Measurements from ENCODE around the gene GKAP1.
"Not testable (repeated sequence)": the region's sequence is repeated elsewhere in the genome, so short reads cannot be mapped to it uniquely, and the experiment has no call there.

The GKAP1 gene

DNA sequence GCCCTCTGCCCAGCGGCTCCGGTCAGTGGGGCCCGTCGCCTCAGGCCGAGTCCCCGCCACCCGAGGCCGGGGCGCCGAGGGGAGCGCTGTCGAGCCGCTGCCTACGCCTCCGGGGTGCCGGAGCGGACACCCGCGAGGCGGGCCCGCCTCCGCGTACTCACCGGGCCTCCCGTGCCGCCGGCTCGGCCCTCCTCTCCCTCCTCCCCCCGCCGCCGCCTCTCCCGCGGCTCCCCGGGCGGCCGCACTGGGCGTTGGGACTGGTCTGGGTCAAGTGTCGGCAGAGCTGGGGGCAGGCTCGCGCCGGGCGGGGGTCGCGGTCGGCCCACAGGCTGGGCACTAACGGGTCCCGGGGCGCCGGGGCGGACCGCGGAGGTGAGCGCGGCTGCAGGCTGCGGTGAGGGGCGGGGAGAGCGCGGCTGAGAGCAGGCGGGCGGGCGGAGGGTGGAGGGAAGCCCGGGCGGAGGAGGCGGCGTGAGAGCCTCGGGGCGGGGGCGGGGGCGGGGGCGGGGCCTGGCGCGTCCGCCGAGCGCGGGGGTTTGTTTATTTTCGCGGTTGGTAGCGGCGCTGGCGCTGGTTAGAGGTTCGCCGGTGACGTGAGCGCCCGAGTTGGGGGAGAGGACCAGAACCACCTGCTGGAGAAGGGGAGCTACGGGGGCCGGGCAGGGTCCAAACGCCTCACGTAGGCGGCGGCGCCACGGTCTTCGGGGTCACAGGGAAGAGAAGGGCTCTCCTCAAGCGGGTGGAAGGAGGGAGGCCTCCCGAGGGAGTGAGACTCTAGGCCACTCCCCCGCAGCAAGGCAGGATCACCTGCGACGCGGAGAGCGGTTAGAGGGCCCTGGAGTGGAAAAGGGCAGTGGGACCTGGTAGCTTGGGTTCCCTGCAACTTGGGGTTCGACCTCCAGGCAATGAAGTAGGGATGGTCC, at the start of gene GKAP1:
Gene GKAP1, minus strand, starts transcription at position 414 of the 923 bp plus-strand sequence. CDS start 11,252 bp downstream, outside the sequence.
- H3K4me3 ChIP-seq (ENCODE audit: low read depth, low read length): peak within 1 kb of the TSS; percentile 62
- H3K9ac ChIP-seq (ENCODE audit: low read length): peak within 1 kb of the TSS; percentile 16
- H3K4me1 ChIP-seq (ENCODE audit: control insufficient read depth, insufficient read depth, low read length); H3K36me3 ChIP-seq (ENCODE audit: control insufficient read depth, insufficient read depth, low read length); H3K9me3 ChIP-seq (ENCODE audit: control insufficient read depth, insufficient read depth, low read depth, low read length); H3K27ac ChIP-seq (ENCODE audit: low read depth, low read length): not testable (repeated sequence)
- H3K27me3 ChIP-seq (ENCODE audit: control insufficient read depth, insufficient read depth, low read length): peaks cover 30% of the 10 kb centered on the region

DNA sequence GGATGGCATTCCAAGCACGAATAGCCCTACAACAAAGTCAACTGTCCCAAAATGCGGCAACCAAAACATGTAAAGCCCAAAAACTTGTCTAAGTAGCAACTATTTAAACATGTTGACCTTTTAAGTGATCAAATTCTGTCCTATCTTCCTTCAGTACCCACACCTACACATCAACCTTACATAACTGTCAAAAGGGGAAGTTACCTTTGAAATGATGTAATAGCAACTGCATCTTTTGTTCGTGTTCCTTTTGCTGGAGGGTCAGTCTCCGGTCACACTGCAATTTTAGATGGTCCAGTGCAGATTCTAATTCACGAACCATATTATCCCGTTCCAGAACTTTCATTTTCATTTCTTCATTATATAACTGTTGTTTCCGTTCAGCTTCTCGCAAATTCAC, 32.3 kb upstream of the GKAP1 start:
- H3K4me3 ChIP-seq (ENCODE audit: low read depth, low read length); H3K27ac ChIP-seq (ENCODE audit: low read depth, low read length); H3K27me3 ChIP-seq (ENCODE audit: control insufficient read depth, insufficient read depth, low read length); H3K36me3 ChIP-seq (ENCODE audit: control insufficient read depth, insufficient read depth, low read length); H3K4me1 ChIP-seq (ENCODE audit: control insufficient read depth, insufficient read depth, low read length); H3K9me3 ChIP-seq (ENCODE audit: control insufficient read depth, insufficient read depth, low read depth, low read length); H3K9ac ChIP-seq (ENCODE audit: low read length): not testable (repeated sequence)

DNA sequence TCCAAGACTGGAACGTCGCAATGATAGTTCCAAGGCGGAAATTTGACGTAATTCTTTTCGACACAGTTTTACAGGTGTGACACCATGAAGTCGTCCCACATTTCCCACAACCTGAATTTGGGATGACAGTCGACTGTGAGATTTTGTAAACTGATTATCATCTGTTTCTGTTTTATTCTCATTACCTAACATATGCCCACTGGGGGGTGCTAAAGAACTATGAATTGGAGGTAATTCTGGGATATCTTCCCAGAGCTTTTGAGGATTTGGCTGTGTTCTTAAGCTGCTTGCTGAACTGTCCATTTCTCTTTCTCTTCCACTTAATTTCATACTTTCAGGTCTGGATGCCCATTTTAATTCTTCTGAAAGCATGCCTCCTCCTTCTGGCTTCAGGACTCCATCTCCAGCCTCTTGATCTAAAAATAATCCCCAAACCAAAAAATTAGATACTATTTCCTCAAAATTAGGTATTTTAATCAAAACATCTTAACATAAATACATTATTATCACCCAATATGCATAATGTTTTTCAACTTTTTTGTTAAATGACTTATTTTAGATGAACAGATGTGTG, 19.6 kb upstream of the GKAP1 start:
- H3K9ac ChIP-seq (ENCODE audit: low read length); H3K36me3 ChIP-seq (ENCODE audit: control insufficient read depth, insufficient read depth, low read length): not testable (repeated sequence)

DNA sequence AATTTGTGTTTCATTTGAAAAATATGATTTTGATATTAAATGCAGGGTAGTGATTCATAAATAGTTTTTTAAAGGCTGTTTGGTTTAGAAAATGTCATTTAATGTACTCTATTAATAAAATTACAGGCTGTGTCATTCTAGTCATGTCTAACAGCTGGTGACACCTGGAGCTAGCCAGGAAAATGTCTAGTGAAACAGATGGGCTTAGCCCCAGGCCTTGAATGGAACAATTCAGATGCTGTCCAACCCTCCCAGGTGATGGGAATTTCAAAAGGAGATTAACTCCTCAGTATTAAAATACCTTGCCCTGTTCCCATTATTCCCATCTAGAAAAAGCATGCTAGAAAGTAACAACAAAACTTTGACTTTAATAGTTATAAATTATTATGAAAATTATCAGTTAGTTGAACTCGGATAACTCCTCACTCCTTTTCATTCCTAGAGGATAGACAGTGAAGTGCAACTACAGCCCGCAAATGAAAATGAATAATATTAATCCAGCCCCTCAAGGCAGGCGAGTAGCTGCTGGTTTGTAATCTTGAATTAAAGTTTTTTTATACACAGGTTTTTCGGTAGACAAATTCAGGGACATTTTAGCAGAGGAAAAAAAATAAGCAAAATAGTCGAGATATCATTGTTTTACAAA, 13.0 kb upstream of the GKAP1 start:
- H3K27ac ChIP-seq (ENCODE audit: low read depth, low read length); H3K9me3 ChIP-seq (ENCODE audit: control insufficient read depth, insufficient read depth, low read depth, low read length); H3K9ac ChIP-seq (ENCODE audit: low read length); H3K4me1 ChIP-seq (ENCODE audit: control insufficient read depth, insufficient read depth, low read length); H3K4me3 ChIP-seq (ENCODE audit: low read depth, low read length); H3K36me3 ChIP-seq (ENCODE audit: control insufficient read depth, insufficient read depth, low read length); H3K27me3 ChIP-seq (ENCODE audit: control insufficient read depth, insufficient read depth, low read length): not testable (repeated sequence)

More for the DNA sequence above, 19.6 kb upstream of the GKAP1 start:
- not testable (repeated sequence) for H3K4me1 ChIP-seq (ENCODE audit: control insufficient read depth, insufficient read depth, low read length); H3K4me3 ChIP-seq (ENCODE audit: low read depth, low read length); H3K27ac ChIP-seq (ENCODE audit: low read depth, low read length); H3K27me3 ChIP-seq (ENCODE audit: control insufficient read depth, insufficient read depth, low read length); H3K9me3 ChIP-seq (ENCODE audit: control insufficient read depth, insufficient read depth, low read depth, low read length)

DNA sequence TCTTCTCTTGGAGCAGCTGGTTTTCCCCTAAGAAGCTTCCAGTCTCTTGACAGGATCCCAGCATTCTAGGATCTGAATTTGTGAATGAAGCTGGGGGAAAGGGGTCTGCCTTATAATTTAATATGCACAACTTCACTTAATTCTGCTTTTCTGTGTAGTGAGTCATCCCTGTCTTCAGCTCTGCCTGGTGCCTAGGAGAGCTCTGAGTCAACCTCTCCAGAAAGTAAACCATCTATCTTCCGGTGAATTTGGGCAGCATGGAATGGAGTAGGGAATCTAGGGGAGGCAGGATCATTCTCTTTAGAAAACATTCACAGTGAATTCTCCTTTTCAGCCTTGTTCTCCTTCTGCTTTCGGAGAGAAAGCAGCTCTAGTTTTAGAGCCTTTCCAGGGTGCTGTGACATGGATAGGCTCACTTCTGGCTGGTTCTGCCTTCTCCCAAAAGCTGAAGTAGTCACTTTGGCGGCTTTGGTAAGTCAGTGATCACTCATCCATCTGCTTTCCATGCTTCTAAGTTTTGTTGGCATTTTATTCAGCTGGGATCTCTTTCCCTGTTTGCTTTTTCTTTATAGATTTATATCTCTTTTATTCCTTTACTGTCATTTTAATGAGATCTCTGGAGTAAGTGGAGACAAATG, 7.5 kb upstream of the GKAP1 start:
- H3K9ac ChIP-seq (ENCODE audit: low read length); H3K27ac ChIP-seq (ENCODE audit: low read depth, low read length); H3K36me3 ChIP-seq (ENCODE audit: control insufficient read depth, insufficient read depth, low read length); H3K9me3 ChIP-seq (ENCODE audit: control insufficient read depth, insufficient read depth, low read depth, low read length); H3K27me3 ChIP-seq (ENCODE audit: control insufficient read depth, insufficient read depth, low read length); H3K4me1 ChIP-seq (ENCODE audit: control insufficient read depth, insufficient read depth, low read length); H3K4me3 ChIP-seq (ENCODE audit: low read depth, low read length): not testable (repeated sequence)

DNA sequence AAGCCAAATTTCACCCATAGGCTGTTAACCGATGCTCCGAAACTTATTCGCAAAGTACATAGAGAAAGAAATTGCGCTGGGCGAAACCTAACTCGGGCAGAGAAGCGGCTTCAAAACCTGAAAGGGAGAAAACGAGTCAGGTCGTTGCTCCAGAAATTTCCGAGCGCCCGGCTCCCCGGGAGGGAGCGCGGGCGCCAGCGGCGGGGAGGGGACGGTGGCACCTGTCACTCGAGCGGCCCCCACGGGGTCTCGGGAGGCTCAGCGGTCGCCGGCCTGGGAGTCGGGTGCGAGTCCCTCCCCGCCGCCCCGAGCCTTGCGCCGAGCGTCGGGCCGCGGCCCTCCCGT, 586 bp downstream of the GKAP1 start:
- H3K36me3 ChIP-seq (ENCODE audit: control insufficient read depth, insufficient read depth, low read length); H3K9ac ChIP-seq (ENCODE audit: low read length); H3K4me1 ChIP-seq (ENCODE audit: control insufficient read depth, insufficient read depth, low read length); H3K27ac ChIP-seq (ENCODE audit: low read depth, low read length); H3K9me3 ChIP-seq (ENCODE audit: control insufficient read depth, insufficient read depth, low read depth, low read length): not testable (repeated sequence)
- Histone ChIP-seq H3K4me3 (ENCODE audit: low read depth, low read length) (peak overlapping the region; percentile 62), H3K27me3 (ENCODE audit: control insufficient read depth, insufficient read depth, low read length) (peaks cover 30% of the 10 kb centered on the region)

DNA sequence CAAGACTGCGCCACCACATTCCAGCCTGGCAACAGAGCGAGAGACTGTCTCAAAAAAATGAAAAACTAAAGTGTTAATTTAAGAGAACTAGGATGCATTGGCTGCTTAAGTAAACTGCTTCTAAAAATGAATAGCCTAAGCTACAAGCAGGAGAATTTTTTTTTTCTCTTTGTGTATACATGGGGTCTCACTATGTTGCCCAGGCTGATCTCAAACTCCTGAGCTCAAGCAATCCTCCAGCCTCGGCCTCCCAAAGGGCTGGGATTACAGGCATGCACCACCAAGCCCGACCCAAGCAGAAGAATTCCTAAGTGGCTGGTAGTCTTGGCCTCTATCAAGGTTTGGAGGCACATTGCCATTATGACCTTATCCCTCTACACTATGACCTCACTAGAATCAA, 2.4 kb downstream of the GKAP1 start:
- not testable (repeated sequence) for H3K9me3 ChIP-seq (ENCODE audit: control insufficient read depth, insufficient read depth, low read depth, low read length); H3K36me3 ChIP-seq (ENCODE audit: control insufficient read depth, insufficient read depth, low read length); H3K4me3 ChIP-seq (ENCODE audit: low read depth, low read length); H3K4me1 ChIP-seq (ENCODE audit: control insufficient read depth, insufficient read depth, low read length); H3K9ac ChIP-seq (ENCODE audit: low read length); H3K27ac ChIP-seq (ENCODE audit: low read depth, low read length)
- H3K27me3 ChIP-seq (ENCODE audit: control insufficient read depth, insufficient read depth, low read length): peaks cover 30% of the 10 kb centered on the region

DNA sequence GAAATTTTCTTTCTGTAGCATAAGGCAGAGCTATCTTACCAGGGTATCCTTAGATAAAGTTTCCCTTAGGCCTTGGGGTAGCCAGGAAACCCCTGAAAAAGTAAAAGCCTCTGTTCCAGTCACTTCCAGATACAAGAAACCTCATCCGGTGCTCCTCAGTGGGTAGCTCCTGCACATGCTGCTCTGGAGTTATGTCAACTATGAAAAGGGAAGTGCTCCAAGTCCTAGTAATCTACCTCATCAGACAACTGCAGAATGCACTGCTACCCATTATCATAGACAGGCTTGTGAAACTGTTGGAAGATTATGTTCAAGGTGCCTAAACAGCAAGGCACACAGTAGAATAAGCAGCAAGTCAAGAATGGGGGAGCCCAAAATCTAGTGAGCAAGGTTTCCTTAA, 8.4 kb downstream of the GKAP1 start:
- H3K27ac ChIP-seq (ENCODE audit: low read depth, low read length); H3K9ac ChIP-seq (ENCODE audit: low read length); H3K36me3 ChIP-seq (ENCODE audit: control insufficient read depth, insufficient read depth, low read length); H3K4me1 ChIP-seq (ENCODE audit: control insufficient read depth, insufficient read depth, low read length); H3K27me3 ChIP-seq (ENCODE audit: control insufficient read depth, insufficient read depth, low read length); H3K4me3 ChIP-seq (ENCODE audit: low read depth, low read length); H3K9me3 ChIP-seq (ENCODE audit: control insufficient read depth, insufficient read depth, low read depth, low read length): not testable (repeated sequence)

DNA sequence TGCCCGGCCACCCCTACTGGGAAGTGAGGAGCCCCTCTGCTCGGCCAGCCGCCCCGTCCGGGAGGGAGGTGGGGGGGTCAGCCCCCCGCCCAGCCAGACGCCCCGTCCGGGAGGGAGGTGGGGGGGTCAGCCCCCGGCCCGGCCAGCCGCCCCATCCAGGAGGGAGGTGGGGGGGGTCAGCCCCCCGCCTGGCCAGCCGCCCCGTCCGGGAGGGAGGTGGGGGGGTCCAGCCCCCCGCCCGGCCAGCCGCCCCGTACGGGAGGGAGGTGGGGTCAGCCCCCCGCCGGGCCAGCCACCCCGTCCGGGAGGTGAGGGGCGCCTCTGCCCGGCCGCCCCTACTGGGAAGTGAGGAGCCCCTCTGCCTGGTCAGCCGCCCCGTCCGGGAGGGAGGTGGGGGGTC, 13.1 kb downstream of the GKAP1 start:
- H3K27ac ChIP-seq (ENCODE audit: low read depth, low read length); H3K36me3 ChIP-seq (ENCODE audit: control insufficient read depth, insufficient read depth, low read length); H3K9me3 ChIP-seq (ENCODE audit: control insufficient read depth, insufficient read depth, low read depth, low read length); H3K9ac ChIP-seq (ENCODE audit: low read length); H3K4me3 ChIP-seq (ENCODE audit: low read depth, low read length); H3K4me1 ChIP-seq (ENCODE audit: control insufficient read depth, insufficient read depth, low read length); H3K27me3 ChIP-seq (ENCODE audit: control insufficient read depth, insufficient read depth, low read length): not testable (repeated sequence)

DNA sequence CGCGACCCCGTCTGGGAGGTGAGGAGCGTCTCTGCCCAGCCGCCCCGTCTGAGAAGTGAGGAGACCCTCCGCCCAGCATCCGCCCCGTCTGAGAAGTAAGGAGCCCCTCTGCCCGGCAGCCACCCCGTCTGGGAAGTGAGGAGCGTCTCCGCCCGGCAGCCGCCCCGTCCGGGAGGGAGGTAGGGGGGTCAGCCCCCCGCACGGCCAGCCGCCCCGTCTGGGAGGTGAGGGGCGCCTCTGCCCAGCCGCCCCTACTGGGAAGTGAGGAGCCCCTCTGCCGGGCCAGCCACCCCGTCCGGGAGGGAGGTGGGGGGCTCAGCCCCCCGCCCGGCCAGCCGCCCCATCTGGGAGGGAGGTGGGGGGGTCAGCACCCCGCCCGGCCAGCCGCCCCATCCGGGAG, 13.6 kb downstream of the GKAP1 start:
- H3K27me3 ChIP-seq (ENCODE audit: control insufficient read depth, insufficient read depth, low read length); H3K9ac ChIP-seq (ENCODE audit: low read length); H3K4me1 ChIP-seq (ENCODE audit: control insufficient read depth, insufficient read depth, low read length); H3K4me3 ChIP-seq (ENCODE audit: low read depth, low read length); H3K36me3 ChIP-seq (ENCODE audit: control insufficient read depth, insufficient read depth, low read length); H3K9me3 ChIP-seq (ENCODE audit: control insufficient read depth, insufficient read depth, low read depth, low read length); H3K27ac ChIP-seq (ENCODE audit: low read depth, low read length): not testable (repeated sequence)

All from HUES6 (cell line).